Lung (tissue), 12 donors: ENCODE results near the gene ZNF280B. TPM values are rescaled to one million over a fixed set of nuclear protein-coding genes. Genes with fewer than 3 reads are reported as not detected.

Experiments used
- ATAC-seq: fragments of 200-7000 bp; cut with Tn5 transposase; one replicate; pipeline ENCODE4 v1.9.1; 2020; ENCODE audit warnings: moderate number of reproducible peaks; ENCODE audit not compliant: insufficient read depth, low FRiP score
- DNase-seq, 3 donors: peaks; one replicate each; pipeline ENCODE4 v3.0.0-alpha.2; 2013 to 2017
- H3K27ac ChIP-seq, 2 donors: one replicate each; pipeline ENCODE4 v1.5.1; 2013; ENCODE audit warnings: mild to moderate bottlenecking in 2 of 2, moderate library complexity in 2 of 2, control low read depth in 1 of 2, inconsistent platforms in 1 of 2, low read depth in 1 of 2, low read length in 1 of 2
- H3K27me3 ChIP-seq, 3 donors: one replicate each; pipeline ENCODE4 v1.5.1; 2013; ENCODE audit warnings: low read length in 2 of 3; ENCODE audit not compliant: control insufficient read depth in 3 of 3, insufficient read depth in 3 of 3
- H3K36me3 ChIP-seq, 4 donors: one replicate each; pipeline ENCODE4 v1.5.1; 2013; ENCODE audit warnings: low read length in 4 of 4, mild to moderate bottlenecking in 1 of 4, moderate library complexity in 1 of 4; ENCODE audit not compliant: control insufficient read depth in 4 of 4, insufficient read depth in 4 of 4
- H3K4me1 ChIP-seq, 5 donors: one replicate each; pipeline ENCODE4 v1.5.1; 2013; ENCODE audit warnings: low read length in 5 of 5, mild to moderate bottlenecking in 2 of 5, moderate library complexity in 1 of 5; ENCODE audit not compliant: control insufficient read depth in 5 of 5, insufficient read depth in 5 of 5
- H3K4me3 ChIP-seq: one replicate; pipeline ENCODE4 v1.5.1; 2013; ENCODE audit warnings: mild to moderate bottlenecking, control low read depth, moderate library complexity
- H3K9ac ChIP-seq, 2 donors: one replicate each; pipeline ENCODE4 v1.5.1; 2013; ENCODE audit warnings: low read length in 2 of 2, control low read depth in 1 of 2; ENCODE audit not compliant: insufficient read depth in 1 of 2
- H3K9me3 ChIP-seq, 4 donors: one replicate each; pipeline ENCODE4 v1.5.1; 2013; ENCODE audit warnings: low read length in 3 of 4, mild to moderate bottlenecking in 1 of 4, moderate library complexity in 1 of 4; ENCODE audit not compliant: control insufficient read depth in 4 of 4, insufficient read depth in 3 of 4
- CTCF ChIP-seq: IDR thresholded peaks from 2 replicates; pipeline ENCODE4 v1.5.1; 2012; ENCODE audit warnings: mild to moderate bottlenecking; ENCODE audit errors: control extremely low read depth, extremely low read depth
- WGBS, 2 donors: extraction: QIAGEN DNeasy Blood & Tissue Kit; methylation state at CpG; one replicate each; pipeline ENCODE4 v1.1.7; 2013; 5-methylcytosine and 5-hydroxymethylcytosine counted together
- polyA plus RNA-seq, 2 donors: library from polyadenylated mRNA; stranded (reverse); fragments of 200-250 nt; gene quantifications; one replicate each; pipeline ENCODE4 v1.2.1, GENCODE V29; 2013
- total RNA-seq, 2 donors: library from RNA; depleted of rRNA in 1 of 2; stranded (reverse); fragments of >200 nt in 1 of 2; gene quantifications; one replicate each; pipeline ENCODE4 v1.2.1, GENCODE V29; 2014 to 2021
- donor health status: control.
- donor health status: control.
- donor health status: Bipolar disorder and iron deficiency.
- donor health status: healthy.
- donor health status: DM: yes; HTN: yes; CAD: no.

The ZNF280B gene
- total and polyA plus RNA-seq, 4 donors = 0.11 to 0.97 (median 0.31) TPM

DNA sequence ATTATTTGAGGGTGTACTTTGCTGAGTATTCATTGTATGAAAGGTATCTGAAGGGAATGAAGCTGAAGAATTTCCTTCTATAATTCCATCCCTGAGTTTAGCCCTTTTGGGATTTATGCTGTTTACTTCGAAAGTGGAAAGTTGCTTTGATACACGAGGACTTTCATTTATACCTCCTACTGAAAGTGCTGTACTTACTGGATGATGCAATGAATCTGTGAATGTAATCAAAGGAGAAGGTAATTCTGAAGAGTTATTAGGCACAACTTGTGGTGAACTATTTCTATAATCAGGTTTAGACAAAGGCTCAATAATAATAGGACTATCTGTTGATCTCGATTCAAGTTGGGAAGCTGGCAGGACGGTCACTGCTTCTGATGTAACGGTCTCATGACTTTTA lies 19.8 kb downstream of the ZNF280B start:
- H3K4me1 ChIP-seq = no peaks in the 10 kb centered on the region
- 94 to 96% methylated on average over 5 of the region's 5 CpGs for WGBS, 2 donors

GRCh38 chr22:22487869-22488597 lies 20.5 kb downstream of the ZNF280B start:
- Histone ChIP-seq H3K27me3 (no peaks in the 10 kb centered on the region), H3K36me3 (no peaks in the 10 kb centered on the region), H3K4me1 (no peaks in the 10 kb centered on the region), H3K9me3 (peaks cover 0 to 2% (median 0%) of the 10 kb centered on the region in 4 donors), H3K9ac (no peak overlapping the region), H3K27ac (no peak overlapping the region), H3K4me3 (no peak overlapping the region)
- 91 to 96% methylated on average over 12 of the region's 12 CpGs for WGBS, 2 donors
- ATAC-seq (no peak), DNase-seq (no peak)
- no peak for TF ChIP-seq CTCF

More for the DNA sequence above, 19.8 kb downstream of the ZNF280B start:
- ATAC-seq (no peak), DNase-seq (no peak)
- H3K9ac ChIP-seq = no peak overlapping the region
- no peaks in the 10 kb centered on the region for H3K9me3 ChIP-seq
- no peak overlapping the region for H3K27ac ChIP-seq
- no peaks in the 10 kb centered on the region for H3K27me3 ChIP-seq
- no peak overlapping the region for H3K4me3 ChIP-seq
- TF ChIP-seq CTCF = no peak
- H3K36me3 ChIP-seq = no peaks in the 10 kb centered on the region

DNA sequence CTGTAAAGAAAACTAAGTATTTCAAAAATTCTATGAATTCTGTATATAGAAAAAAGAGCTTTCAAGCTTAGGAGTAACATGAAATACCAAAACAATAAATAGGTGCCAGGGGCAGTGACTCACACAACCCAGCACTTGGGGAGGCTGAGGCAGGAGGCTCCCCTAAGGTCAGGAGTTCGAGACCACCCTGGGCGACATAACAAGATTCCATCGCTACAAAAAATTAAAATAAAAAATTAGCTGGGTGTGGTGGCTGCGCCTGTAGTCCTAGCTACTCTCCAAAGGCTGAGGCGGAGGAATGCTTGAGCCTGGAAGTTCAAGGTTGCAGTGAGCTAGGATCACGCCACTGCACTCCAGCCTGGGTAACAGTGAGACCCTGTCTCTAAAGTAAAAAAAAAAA lies 21.5 kb downstream of the ZNF280B start:
- Histone ChIP-seq H3K9me3 (peaks cover 0 to 2% (median 0%) of the 10 kb centered on the region in 4 donors), H3K4me1 (no peaks in the 10 kb centered on the region), H3K9ac (no peak overlapping the region), H3K4me3 (no peak overlapping the region), H3K36me3 (no peaks in the 10 kb centered on the region), H3K27me3 (no peaks in the 10 kb centered on the region), H3K27ac (no peak overlapping the region)
- TF ChIP-seq CTCF = no peak
- WGBS, 2 donors = 94 to 97% methylated on average over 6 of the region's 6 CpGs
- no peak for ATAC-seq
- no peak for DNase-seq
